Right ventricle myocardium inferior (tissue), 1 donor: ENCODE results near the gene PROSER2. TPM values are rescaled to one million over a fixed set of nuclear protein-coding genes. Genes with fewer than 3 reads are reported as not detected.

ENCODE experiments used
- ATAC-seq: fragments of 200-7000 bp; cut with Tn5 transposase; one replicate; pipeline ENCODE4 v1.9.1; 2020; ENCODE audit warnings: mild to moderate bottlenecking, moderate library complexity
- DNase-seq: peaks from one replicate; pipeline ENCODE4 v3.0.0; 2021; ENCODE audit errors: missing footprints
- intact Hi-C: fragments of 100-400 bp; cut with DNase I; formaldehyde crosslinking; loops from one replicate; pipeline ENCODE4 v1.11.0; 2022
- total RNA-seq: library from RNA; stranded (reverse); fragmentation: NEBNext Ultra II Directional; extraction: Animal tissue kit (Norgen Biotek cat#: 25700); gene quantifications from one replicate; pipeline ENCODE4 v1.2.1, GENCODE V29; 2021
- donor health status: DM: no; HTN: yes; CAD: no; lungs with severe emphysema.

The PROSER2 gene
- total RNA-seq, 1 donor from 2014 or later, result 1.2 TPM

DNA sequence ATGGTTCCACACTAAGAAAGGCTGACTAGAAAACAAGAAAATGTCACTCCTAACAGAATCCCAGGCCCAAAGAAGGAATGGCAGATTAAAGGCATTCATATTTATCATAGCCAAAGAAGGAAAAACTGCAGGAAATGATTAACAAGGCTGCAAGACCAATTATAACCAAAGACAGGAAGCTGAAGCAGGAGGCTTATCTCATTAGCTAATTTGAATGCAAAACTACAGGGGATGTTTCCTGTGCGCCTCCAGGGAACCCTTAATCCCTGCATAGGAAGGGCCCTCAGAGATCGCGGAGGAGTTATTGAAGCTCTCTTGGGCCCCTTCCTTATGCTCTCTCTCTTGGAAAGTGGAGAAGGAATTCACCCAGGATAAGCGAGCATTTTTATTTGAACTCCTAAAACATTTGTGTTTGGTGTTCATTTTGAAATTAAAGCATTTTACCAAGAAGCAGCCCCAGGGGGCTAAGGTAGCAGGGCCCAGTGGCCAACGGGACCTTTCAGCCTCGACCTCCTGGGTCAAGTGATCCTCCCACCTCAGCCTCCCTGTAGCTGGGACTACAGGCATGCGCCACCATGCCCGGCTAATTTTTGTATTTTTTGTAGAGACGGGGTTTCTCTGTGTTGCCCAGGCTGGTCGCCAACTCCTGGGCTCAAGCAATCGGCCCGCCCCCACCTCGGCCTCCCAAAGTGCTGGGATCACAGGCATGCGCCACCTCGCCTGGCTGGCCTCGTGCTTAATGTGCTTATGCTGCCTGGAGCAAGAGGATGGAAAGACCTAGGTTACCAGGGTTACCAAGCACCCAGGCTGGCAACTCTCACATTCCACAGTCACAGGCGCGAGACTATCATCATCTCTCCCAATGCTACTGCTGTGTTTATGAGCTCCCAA lies 24.1 kb upstream of the PROSER2 start:
- intact Hi-C loops, result no loop called here
- DNase-seq (no peak), ATAC-seq (no peak)

GRCh38 chr10:11799736-11800080 lies 23.4 kb upstream of the PROSER2 start:
- intact Hi-C loops, result no loop called here
- DNase-seq (no peak), ATAC-seq (no peak)

- DNase-seq (no peak), ATAC-seq (no peak)
- intact Hi-C loops, result no loop called here
Measured at GRCh38 chr10:11804336-11804735, 18.8 kb upstream of the PROSER2 start.

DNA sequence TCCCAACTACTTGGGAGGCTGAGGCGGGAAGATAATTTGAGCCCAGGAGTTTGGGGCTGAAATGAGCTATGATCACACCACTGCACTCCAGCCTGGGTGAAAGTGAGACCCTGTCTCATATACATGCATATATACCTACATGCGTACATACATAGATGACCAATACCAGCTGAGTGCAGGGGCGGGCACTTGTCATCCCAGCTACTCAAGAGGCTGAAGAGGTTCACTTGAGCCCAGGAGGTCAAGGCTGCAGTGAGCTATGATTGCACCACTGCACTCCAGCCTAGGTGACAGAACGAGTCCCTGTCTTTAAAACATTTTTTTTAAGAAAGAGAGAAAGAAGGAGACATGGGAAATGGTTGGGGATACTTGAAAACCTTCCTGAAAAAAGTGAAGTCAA lies 17.4 kb upstream of the PROSER2 start:
- DNase-seq (no peak), ATAC-seq (no peak)
- intact Hi-C loops, result no loop called here

- intact Hi-C loops, result no loop called here
- no peak for ATAC-seq
- DNase-seq, result no peak
Measured at GRCh38 chr10:11806706-11807105, 16.4 kb upstream of the PROSER2 start.

- intact Hi-C loops, result no loop called here
- no peak for ATAC-seq
Measured at GRCh38 chr10:11808808-11809207, 14.3 kb upstream of the PROSER2 start.

DNA sequence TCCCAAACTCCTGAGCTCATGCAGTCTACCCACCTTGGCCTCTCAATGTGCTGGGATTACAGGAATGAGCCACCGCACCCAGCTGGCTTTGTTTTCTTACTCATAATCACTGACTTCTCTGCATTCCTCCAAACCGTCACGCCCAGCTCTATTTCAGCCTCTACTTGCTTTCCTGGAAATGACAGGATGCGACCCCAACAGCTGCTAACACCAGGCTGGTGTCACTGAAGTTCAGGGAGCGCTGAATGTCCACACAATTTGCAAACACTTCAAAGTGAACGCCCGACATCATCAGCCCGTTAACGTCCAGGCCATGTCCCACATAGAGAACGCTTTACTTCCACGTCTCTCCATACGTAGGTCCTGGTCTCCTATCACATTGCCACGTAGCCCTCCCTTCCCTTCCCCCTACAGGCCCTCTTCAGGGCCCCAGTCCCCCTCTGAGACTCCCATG lies 12.8 kb upstream of the PROSER2 start:
- intact Hi-C loops, result no loop called here
- ATAC-seq, result no peak
- DNase-seq, result no peak

More at GRCh38 chr10:11808808-11809207, 14.3 kb upstream of the PROSER2 start:
- no peak for DNase-seq

GRCh38 chr10:11810973-11811372 lies 12.2 kb upstream of the PROSER2 start:
- intact Hi-C loops, result no loop called here
- ATAC-seq (no peak), DNase-seq (no peak)

DNA sequence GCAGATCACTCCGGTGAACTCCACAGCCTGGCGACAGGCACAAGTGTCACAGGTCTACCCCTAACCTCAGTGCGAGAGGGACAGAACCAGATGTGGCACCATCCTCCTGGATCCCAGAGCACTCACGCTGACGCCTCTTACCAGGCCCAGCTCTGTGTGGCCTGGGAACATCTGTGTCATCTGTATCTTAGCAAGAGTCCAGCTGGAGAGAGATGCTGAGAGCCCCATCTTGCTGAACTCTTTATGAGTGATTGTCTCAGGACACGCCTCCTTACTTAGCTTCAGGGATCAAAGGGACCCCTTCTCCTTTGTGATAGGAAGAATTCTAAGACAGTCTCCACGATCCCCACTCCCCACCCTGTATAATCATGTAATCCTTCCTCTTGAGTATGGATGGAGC lies 10.0 kb upstream of the PROSER2 start:
- intact Hi-C loops, result no loop called here
- DNase-seq (no peak), ATAC-seq (no peak)

DNA sequence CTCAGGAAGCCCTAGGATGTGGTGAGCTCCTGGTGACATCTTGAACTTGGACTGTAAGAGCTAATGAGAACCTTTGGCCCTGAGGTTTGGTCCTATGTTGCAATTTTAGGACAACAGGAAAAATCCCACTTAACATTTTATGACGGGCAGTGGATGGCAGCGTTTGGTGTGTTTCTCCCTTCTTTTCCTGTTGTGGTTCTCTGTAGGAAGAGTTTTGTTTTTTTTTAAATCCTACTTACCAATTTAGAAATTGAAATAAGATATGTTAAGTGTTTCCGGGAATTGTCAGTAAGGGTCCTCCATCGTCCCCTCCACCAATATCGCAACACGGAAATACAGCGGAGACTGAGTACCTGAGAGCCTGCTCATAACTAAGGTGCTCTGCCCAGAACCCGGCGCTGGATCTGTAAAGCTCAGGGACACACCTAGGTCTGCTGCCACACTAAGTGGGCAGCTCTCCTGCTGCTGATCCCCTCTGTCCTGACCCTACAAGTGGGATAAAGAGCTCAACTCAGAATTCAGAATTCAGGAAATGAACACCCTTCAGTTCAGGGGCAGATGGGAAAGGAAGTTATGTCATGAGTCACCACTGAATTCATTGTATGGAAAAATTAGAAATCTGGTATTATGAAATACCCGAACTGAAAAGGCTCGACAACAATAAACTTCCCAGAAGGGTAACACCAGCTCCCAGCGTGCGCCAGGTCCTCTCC lies 9.1 kb upstream of the PROSER2 start:
- ATAC-seq, result no peak
- intact Hi-C loops, result no loop called here
- no peak for DNase-seq

DNA sequence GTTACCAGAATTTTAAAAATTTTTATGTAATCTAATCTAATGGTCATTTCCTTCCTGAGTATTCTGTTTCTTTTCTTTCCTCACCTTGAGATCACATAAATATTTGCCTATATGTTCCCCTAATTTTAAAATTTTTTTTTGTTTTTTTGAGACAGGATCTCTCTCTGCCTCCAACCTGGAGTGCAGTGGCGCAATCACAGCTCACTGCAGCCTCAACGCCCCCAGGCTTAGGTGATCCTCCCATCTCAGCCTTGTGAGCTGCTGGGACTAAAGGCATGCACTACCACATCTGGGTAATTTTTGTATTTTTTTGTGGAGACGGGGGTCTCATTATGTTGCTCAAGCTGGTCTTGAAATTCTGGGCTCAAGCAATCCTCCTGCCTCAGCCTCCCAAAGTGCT lies 4.1 kb upstream of the PROSER2 start:
- ATAC-seq, result no peak
- DNase-seq, result no peak
- intact Hi-C loops, result no loop called here

DNA sequence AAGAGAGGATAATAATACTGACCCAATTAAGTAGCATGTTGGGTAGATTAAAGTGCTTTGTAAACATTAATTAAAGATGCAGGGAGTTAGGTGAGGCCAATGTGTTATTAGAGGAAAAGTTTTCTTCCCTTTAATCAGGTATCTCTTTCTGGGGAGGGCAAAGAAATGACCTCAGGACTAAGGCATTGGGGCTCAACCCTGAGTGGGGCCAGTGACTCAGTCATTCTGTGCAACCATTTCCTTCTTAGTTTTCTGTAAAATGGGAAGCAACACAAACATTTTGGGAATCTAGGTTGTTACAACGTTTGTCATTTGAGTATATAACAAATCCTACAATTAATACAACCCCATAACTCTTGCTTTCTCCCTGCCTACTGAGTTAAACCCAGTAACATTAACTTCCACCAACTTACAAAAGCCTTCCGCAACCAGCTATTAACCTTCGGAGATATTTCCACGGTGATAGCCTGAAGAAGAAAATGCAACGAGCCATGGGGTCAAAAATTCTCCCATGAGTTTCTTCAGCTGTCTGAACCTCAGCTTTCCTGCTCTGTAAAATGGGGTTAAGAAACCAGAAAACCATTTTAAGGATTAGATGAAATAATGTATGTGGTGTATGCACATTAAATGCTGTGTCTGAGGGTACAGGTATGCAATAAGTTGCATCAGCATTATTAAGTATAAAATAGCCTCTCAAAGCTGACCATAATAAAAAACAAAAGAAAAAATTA lies 965 bp upstream of the PROSER2 start:
- no peak for ATAC-seq
- no peak for DNase-seq
- intact Hi-C loops, result no loop called here

DNA sequence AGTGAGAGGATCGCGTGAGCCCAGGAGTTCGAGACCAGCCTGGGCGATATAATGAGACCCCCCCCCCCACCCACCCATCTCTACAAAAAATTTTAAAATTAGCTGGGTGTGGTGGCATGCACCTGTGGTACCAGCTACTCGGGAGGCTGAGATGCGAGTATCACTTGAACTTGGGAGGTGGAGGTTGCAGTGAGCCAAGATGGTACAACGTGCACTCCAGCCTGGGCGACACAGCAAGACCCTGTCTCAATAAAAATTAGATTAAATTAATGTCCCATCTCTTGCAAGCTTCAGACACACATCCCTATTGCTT lies 391 bp upstream of the PROSER2 start:
- ATAC-seq, result no peak
- DNase-seq, result no peak

GRCh38 chr10:11823989-11824346 lies 812 bp downstream of the PROSER2 start:
- DNase-seq (no peak), ATAC-seq (no peak)
- intact Hi-C loops, result no loop called here

More for the DNA sequence above, 391 bp upstream of the PROSER2 start:
- intact Hi-C loops, result no loop called here

DNA sequence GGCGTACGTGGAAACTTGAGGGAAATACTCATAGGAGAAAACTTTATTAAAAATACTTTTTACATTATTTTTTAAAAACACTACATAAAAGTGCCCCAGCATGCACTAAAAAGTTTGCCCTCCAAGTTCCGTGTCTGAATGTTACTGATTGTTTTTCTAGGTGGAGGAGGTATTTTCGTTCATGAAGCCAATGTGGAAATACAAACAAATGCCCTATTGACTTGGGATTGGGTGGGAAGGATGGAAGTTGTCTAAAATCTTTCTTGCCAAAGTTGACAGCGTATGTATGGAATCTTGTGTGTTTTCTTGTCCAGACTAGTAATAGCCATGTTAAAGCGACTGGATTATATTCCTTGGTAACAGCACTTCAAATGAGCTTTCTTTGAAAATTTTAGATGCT lies 1.2 kb downstream of the PROSER2 start:
- intact Hi-C loops, result no loop called here

DNA sequence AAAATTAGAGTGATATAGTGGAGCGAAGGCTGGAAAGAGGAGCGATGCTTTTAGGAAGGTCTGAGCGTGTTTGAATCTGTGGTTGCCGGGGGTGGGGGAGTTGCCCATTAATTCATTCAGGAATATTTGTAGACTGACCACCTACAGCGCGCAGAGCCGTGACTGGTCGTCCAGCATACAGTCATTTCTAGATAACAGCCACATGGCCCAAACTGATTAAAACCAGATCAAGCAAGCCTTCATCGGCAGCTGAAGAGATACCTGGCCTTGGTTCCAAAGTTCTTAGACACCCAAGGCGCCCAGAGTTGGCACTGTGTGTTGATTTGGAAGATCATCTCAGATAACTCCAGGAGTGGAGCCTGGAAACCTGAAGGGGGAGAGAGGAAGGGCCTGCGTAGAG lies 1.7 kb downstream of the PROSER2 start:
- DNase-seq (no peak), ATAC-seq (no peak)
- intact Hi-C loops, result no loop called here

More for the DNA sequence above, 1.2 kb downstream of the PROSER2 start:
- DNase-seq (no peak), ATAC-seq (no peak)

DNA sequence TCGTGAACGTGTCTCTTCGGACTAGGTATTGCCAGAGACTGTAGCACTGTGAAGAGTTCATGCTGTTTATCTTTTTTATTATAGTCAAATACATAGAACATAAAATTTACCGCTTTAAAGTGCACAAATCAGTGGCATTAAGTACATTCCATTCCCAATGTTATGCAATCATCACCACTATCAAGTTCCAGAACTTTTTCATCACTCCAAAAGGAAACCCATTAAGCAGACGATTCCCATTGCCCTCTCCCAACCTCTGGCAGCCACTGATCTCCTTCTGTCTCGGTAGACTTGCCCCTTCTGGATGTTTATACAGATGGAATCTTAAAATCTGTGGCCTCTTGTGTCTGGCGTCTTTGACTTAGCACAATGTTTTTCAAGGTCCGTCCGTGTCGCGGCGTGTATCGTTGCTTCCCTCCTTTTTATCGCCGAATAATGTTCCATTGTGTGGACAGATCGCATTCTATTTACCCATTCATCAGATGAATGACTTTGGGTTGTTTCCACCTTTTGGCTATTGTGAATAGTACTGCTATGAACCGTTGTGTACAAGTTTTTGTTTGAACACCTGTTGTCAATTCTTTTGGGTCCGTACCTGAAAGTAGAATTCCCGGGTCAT lies 2.7 kb downstream of the PROSER2 start:
- no peak for DNase-seq
- intact Hi-C loops, result no loop called here
- no peak for ATAC-seq

DNA sequence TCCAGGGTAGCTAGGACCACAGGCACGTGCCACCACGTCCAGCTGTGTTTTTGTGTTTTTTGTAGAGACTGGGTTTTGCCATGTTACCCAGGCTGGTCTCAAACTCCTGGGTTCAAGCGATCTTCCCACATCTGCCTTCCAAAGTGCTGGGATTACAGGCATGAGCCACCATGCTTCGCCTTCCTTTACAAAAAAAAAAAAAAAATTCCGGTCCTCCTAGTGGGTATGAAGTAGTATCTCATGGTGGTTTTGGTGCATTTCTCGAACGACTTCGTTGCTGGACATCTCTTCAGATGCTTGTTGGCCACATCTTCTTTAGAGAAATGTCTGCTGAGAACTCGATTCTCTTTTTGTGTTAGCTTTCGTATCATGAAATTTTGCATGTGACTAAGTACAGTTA lies 3.9 kb downstream of the PROSER2 start:
- intact Hi-C loops, result no loop called here
- DNase-seq (no peak), ATAC-seq (no peak)

DNA sequence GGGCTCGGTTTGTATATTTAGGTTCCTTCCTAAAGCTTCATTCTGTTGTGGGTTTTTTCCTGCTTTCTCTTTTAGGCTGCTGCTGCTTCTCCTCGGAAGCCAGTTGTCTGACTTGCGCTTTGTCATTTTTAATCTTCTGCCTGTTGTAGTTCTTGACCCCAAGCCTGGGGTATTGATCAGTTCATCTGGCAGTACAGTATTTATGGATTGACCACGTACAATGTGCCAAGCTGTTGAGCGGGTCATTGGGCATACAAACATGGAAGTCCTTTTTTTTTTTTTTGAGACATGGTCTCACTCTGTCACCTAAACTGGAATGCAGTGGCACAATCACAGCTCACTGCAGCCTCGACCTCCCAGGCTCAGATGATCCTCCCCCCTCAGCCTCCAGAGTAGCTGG lies 4.3 kb downstream of the PROSER2 start:
- DNase-seq (no peak), ATAC-seq (no peak)
- intact Hi-C loops, result no loop called here
